H1 (cell line): Measurements from ENCODE around the gene PRDX5.

Source experiments
- ASH2L ChIP-seq: fragments of 200-600, 300-600 bp; sonication (generic); IDR thresholded peaks from one replicate; pipeline ENCODE4 v1.7.1; 2017; ENCODE audit warnings: low read length
- CBX5 ChIP-seq: fragments of 300-800, 300-1000 bp; sonication (generic); IDR thresholded peaks from 2 replicates; pipeline ENCODE4 v1.7.1; 2016; ENCODE audit warnings: antibody characterized with exemption, low read length, low read depth
- CTCF ChIP-seq, 3 experiments: IDR thresholded peaks; 1 replicate in 2 of 3; 2 replicates in 1 of 3; pipeline versions ENCODE4 v1.5.1 to v1.6.1; 2011; ENCODE audit warnings: low read length in 3 of 3, mild to moderate bottlenecking in 3 of 3, inconsistent platforms in 2 of 3, low read depth in 1 of 3, moderate library complexity in 1 of 3; ENCODE audit not compliant: insufficient read depth in 1 of 3; ENCODE audit errors: control extremely low read depth in 1 of 3
- RAD21 ChIP-seq, 2 experiments: IDR thresholded peaks in 1 of 2; conservative IDR thresholded peaks in 1 of 2; 2 replicates each; pipeline ENCODE4 v1.6.1; 2011; ENCODE audit warnings: low read depth in 2 of 2, low read length in 2 of 2, improper control_type of control experiment in 1 of 2, inconsistent platforms in 1 of 2, mild to moderate bottlenecking in 1 of 2, moderate library complexity in 1 of 2
- TAF1 ChIP-seq: IDR thresholded peaks from 2 replicates; pipeline ENCODE4 v1.6.1; 2011; ENCODE audit warnings: mild to moderate bottlenecking, low read depth, low read length

GRCh38 chr11:64349025-64349387 lies 31.1 kb downstream of the PRDX5 start:
- no peak for TF ChIP-seq ASH2L
- TF ChIP-seq TAF1 = no peak
- TF ChIP-seq CTCF (IDR thresholded peaks at IDR 0.05; ENCODE audit: control extremely low read depth in 1 of 3, insufficient read depth in 1 of 3, low read depth in 1 of 3, low read length in 3 of 3) = no peak
- no peak for TF ChIP-seq RAD21 (IDR thresholded peaks at IDR 0.05 in 1 of 2, conservative IDR thresholded peaks at IDR 0.05 in 1 of 2; ENCODE audit: low read depth in 2 of 2, low read length in 2 of 2)
- no peak for TF ChIP-seq CBX5
